DOHH2 (cell line): ENCODE measurements around the gene EXOSC10.

Source experiments
- H3F3A ChIP-seq: fragments of 200-600 bp; sonication (generic), shearing (Covaris generic); 2 replicates; pipeline ENCODE4 v1.6.0; 2016; ENCODE audit warnings: antibody characterized with exemption, mild to moderate bottlenecking; ENCODE audit not compliant: control insufficient read depth, insufficient read depth
- H3K27ac ChIP-seq: fragments of 200-600 bp; sonication (generic); 2 replicates; pipeline ENCODE4 v1.5.1; 2014; ENCODE audit warnings: low read depth, mild to moderate bottlenecking, low read length, moderate library complexity
- H3K27me3 ChIP-seq: fragments of 200-600 bp; sonication (generic); 2 replicates; pipeline ENCODE4 v1.6.1; 2014; ENCODE audit warnings: mild to moderate bottlenecking, low read length, mixed read lengths; ENCODE audit not compliant: control insufficient read depth
- H3K36me3 ChIP-seq: fragments of 200-600 bp; sonication (generic); 2 replicates; pipeline ENCODE4 v1.6.1; 2014; ENCODE audit warnings: mild to moderate bottlenecking, low read length, moderate library complexity, mixed read lengths; ENCODE audit not compliant: control insufficient read depth
- H3K4me1 ChIP-seq: fragments of 200-600 bp; sonication (generic); 2 replicates; pipeline ENCODE4 v1.6.1; 2014; ENCODE audit warnings: mild to moderate bottlenecking, low read length, mixed read lengths; ENCODE audit not compliant: control insufficient read depth
- H3K4me2 ChIP-seq: fragments of 200-600 bp; sonication (generic); 2 replicates; pipeline ENCODE4 v1.6.0; 2014; ENCODE audit warnings: mild to moderate bottlenecking, low read length, moderate library complexity
- H3K4me3 ChIP-seq: fragments of 200-600 bp; sonication (generic); 2 replicates; pipeline ENCODE4 v1.5.1; 2014; ENCODE audit warnings: mild to moderate bottlenecking, low read length, mixed read lengths
- H3K79me2 ChIP-seq: fragments of 200-600 bp; sonication (generic); 2 replicates; pipeline ENCODE4 v1.6.1; 2014; ENCODE audit warnings: mild to moderate bottlenecking, low read length, mixed read lengths; ENCODE audit not compliant: control insufficient read depth
- H3K9me2 ChIP-seq: fragments of 200-600 bp; sonication (generic); replicated peaks from 2 replicates; pipeline ENCODE4 v1.6.1; 2014; ENCODE audit warnings: mild to moderate bottlenecking, low read length, mixed read lengths; ENCODE audit not compliant: control insufficient read depth
- H3K9me3 ChIP-seq: fragments of 200-600 bp; sonication (generic); 2 replicates; pipeline ENCODE4 v1.6.1; 2014; ENCODE audit warnings: antibody characterized with exemption, low read length, mixed read lengths; ENCODE audit not compliant: control insufficient read depth, insufficient read depth
- H4K20me1 ChIP-seq: fragments of 200-600 bp; sonication (generic); 2 replicates; pipeline ENCODE4 v1.6.0; 2014; ENCODE audit warnings: low read depth, mild to moderate bottlenecking, antibody characterized with exemption, low read length, moderate library complexity; ENCODE audit not compliant: control insufficient read depth, insufficient read depth
- EZH2phosphoT487 ChIP-seq: fragments of 200-600 bp; sonication (generic); IDR thresholded peaks from 2 replicates; pipeline ENCODE4 v1.6.1; 2017; ENCODE audit warnings: borderline replicate concordance, mild to moderate bottlenecking, antibody characterized with exemption, low read length, moderate library complexity, mixed read lengths
- TF ChIP-seq, protein P1 (sequence below): fragments of 200-600 bp; sonication (generic); IDR thresholded peaks from one replicate; pipeline ENCODE4 v1.5.1; 2014; ENCODE audit warnings: antibody characterized with exemption, mild to moderate bottlenecking, low read depth, low read length; ENCODE audit not compliant: poor library complexity, severe bottlenecking

The EXOSC10 gene

DNA sequence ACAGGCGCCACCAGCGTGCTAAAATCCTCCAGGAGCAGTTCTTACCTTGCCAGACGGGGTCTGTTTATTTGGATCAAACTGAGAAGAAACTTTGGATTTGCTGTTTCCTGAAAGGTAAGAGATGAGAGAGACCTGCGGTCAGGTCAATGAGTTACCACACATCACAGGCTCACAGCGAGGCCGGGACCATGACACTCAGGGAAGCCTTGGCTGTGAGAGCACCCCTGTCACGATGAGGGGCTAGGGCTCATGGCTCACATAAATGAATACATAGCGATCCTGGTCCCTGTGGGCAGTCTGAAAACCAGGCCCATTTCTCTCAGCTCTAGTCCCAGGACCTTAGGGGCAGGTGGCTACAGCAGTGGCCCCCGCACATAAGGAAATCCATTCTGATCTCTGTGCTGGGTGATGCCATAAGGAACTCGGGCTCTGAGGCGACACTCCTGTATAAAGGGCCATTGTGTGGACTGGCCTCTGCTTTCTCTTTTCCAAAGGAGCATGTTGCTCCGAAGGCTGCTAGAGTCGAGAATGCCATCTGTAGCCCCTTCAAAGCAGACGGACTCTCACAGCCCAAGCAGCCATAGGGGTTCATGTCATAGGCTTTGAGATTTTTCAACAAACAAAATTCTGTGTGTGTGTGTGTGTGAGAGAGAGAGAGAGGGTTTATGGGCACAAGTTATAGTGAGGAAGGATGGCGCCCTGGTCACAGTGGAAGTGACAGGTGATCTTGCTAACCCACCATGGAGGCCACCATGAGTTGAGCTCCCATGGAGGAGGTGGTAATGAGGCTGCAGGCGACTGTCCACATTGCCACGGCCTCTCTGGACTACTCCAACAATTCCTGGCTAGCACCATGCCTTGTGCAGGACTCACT is 30.8 kb downstream of the EXOSC10 start:
- peaks cover 24% of the 10 kb centered on the region for H3K4me1 ChIP-seq
- H3F3A ChIP-seq: peaks cover 19% of the 10 kb centered on the region
- no peaks in the 10 kb centered on the region for H3K9me3 ChIP-seq
- no peaks in the 10 kb centered on the region for H3K79me2 ChIP-seq
- H3K4me3 ChIP-seq: no peak overlapping the region
- H4K20me1 ChIP-seq: no peaks in the 10 kb centered on the region
- TF ChIP-seq EZH2phosphoT487: no peak
- TF ChIP-seq, protein P1, sequence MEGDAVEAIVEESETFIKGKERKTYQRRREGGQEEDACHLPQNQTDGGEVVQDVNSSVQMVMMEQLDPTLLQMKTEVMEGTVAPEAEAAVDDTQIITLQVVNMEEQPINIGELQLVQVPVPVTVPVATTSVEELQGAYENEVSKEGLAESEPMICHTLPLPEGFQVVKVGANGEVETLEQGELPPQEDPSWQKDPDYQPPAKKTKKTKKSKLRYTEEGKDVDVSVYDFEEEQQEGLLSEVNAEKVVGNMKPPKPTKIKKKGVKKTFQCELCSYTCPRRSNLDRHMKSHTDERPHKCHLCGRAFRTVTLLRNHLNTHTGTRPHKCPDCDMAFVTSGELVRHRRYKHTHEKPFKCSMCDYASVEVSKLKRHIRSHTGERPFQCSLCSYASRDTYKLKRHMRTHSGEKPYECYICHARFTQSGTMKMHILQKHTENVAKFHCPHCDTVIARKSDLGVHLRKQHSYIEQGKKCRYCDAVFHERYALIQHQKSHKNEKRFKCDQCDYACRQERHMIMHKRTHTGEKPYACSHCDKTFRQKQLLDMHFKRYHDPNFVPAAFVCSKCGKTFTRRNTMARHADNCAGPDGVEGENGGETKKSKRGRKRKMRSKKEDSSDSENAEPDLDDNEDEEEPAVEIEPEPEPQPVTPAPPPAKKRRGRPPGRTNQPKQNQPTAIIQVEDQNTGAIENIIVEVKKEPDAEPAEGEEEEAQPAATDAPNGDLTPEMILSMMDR: no peak
- H3K36me3 ChIP-seq: peaks cover 86% of the 10 kb centered on the region
- H3K9me2 ChIP-seq: no peaks in the 10 kb centered on the region
- no peaks in the 10 kb centered on the region for H3K27me3 ChIP-seq
- no peak overlapping the region for H3K4me2 ChIP-seq
- no peak overlapping the region for H3K27ac ChIP-seq

DNA sequence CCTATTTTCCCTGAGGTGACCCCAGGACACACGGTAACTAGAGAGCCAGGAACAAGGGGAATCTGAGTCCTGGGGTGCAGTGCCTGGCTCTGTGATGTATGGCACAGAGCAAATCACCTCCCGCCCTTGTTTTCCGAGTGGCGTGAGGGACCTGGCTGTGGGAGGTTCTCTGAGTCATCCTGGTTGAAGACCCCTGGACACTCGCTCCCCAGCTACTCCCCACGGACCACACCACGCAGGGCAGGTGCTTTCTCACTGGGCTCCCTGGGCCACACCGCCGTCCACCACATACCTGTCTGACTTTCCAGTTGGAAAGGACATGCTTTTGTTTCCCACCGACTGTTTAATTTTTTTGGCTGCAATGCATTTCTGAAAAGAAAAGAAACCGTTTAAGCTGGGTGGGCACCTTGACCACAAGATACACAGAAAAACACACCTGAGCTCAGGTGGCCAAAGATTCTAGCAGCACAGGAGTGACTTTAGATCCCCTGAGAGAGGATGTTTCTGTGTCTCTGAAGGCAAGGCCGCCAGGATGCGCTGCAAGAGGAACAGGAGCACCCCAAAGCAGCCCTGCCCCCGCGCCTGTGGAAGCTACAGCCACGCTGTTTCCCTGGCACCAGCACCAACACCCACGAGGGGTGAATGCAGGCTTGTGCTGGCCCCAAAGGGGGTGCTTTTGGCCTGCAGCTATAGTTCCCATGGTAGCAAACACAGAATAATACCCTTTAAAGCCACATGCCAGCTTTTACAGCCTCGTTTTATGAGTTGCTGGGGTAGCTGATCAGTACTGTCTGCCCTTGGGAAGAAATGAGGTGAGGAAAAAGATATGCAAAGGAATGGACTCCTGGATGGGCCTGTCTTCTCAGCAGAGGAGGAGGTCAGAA is 31.7 kb downstream of the EXOSC10 start:
- no peaks in the 10 kb centered on the region for H3K9me3 ChIP-seq
- H3K27me3 ChIP-seq: no peaks in the 10 kb centered on the region
- H3K79me2 ChIP-seq: peaks cover 3% of the 10 kb centered on the region
- H3K4me2 ChIP-seq: no peak overlapping the region
- H3K36me3 ChIP-seq: peaks cover 86% of the 10 kb centered on the region
- H3K4me3 ChIP-seq: no peak overlapping the region
- TF ChIP-seq EZH2phosphoT487: no peak
- TF ChIP-seq, protein P1: no peak
- peaks cover 18% of the 10 kb centered on the region for H3K4me1 ChIP-seq
- no peaks in the 10 kb centered on the region for H4K20me1 ChIP-seq
- H3K27ac ChIP-seq: no peak overlapping the region
- peaks cover 24% of the 10 kb centered on the region for H3F3A ChIP-seq
- H3K9me2 ChIP-seq: no peaks in the 10 kb centered on the region

DNA sequence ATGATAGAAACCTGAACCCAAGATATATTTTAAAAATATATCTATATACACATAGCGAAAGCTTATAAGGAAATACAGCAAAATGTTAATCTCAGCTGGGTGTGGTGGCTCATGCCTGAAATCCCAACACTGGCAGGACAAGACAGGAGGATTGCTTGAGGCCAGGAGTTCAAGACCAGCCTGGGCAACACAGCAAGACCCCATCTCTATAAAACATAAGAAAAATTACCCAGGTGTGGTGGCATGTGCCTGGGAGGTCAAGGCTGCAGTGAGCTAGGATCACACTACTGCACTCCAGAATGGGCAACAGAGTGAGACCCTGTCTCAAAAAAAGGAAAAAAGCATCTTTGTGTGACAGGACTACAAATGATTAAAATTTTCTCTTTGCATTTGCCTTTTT is 33.9 kb downstream of the EXOSC10 start:
- H3K79me2 ChIP-seq: peaks cover 23% of the 10 kb centered on the region
- peaks cover 22% of the 10 kb centered on the region for H3K4me1 ChIP-seq
- H3K27me3 ChIP-seq: no peaks in the 10 kb centered on the region
- H3K4me2 ChIP-seq: no peak overlapping the region
- H3K9me2 ChIP-seq: no peaks in the 10 kb centered on the region
- no peak overlapping the region for H3K4me3 ChIP-seq
- no peaks in the 10 kb centered on the region for H4K20me1 ChIP-seq
- peaks cover 81% of the 10 kb centered on the region for H3K36me3 ChIP-seq
- H3K9me3 ChIP-seq: no peaks in the 10 kb centered on the region
- TF ChIP-seq, protein P1: no peak
- TF ChIP-seq EZH2phosphoT487: no peak
- H3F3A ChIP-seq: peaks cover 19% of the 10 kb centered on the region
- H3K27ac ChIP-seq: no peak overlapping the region
